ENCODE data around the gene ZBED3. TPM values are rescaled to one million over a fixed set of nuclear protein-coding genes. Genes with fewer than 3 reads are reported as not detected.

The ZBED3 gene
- total RNA-seq, 4 donors from 2014 or later = 0.53 to 1.2 (median 0.94) TPM

DNA sequence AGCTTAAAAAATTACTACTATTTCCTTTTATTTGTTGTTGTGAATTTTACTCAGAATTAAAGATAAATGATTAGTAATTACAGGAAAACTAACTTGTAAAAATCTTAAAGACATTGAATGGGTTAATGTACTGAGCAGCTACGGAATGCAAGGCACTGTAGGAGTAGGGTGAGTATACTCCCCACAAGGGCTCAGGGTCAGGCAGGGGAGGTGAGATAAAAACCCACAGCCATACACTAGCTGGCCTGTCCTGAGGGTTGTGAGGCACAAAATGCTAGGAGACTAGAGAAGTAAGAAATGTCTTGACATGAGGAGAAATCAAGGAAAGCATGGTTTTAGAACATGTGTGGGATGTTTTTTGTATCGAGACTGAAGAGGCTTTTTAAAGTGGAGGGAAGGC lies 13.4 kb downstream of the ZBED3 start:
- Histone ChIP-seq H3K27me3 (no peaks in the 10 kb centered on the region), H3K4me3 (no peak overlapping the region), H3K9me3 (no peaks in the 10 kb centered on the region), H3K36me3 (no peaks in the 10 kb centered on the region), H3K4me1 (peaks cover 3 to 4% of the 10 kb centered on the region in 2 donors), H3K27ac (no peak overlapping the region)
- no peak for ATAC-seq
- TF ChIP-seq, protein P1, sequence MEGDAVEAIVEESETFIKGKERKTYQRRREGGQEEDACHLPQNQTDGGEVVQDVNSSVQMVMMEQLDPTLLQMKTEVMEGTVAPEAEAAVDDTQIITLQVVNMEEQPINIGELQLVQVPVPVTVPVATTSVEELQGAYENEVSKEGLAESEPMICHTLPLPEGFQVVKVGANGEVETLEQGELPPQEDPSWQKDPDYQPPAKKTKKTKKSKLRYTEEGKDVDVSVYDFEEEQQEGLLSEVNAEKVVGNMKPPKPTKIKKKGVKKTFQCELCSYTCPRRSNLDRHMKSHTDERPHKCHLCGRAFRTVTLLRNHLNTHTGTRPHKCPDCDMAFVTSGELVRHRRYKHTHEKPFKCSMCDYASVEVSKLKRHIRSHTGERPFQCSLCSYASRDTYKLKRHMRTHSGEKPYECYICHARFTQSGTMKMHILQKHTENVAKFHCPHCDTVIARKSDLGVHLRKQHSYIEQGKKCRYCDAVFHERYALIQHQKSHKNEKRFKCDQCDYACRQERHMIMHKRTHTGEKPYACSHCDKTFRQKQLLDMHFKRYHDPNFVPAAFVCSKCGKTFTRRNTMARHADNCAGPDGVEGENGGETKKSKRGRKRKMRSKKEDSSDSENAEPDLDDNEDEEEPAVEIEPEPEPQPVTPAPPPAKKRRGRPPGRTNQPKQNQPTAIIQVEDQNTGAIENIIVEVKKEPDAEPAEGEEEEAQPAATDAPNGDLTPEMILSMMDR (IDR thresholded peaks at IDR 0.05 in 4 of 5, conservative IDR thresholded peaks at IDR 0.05 in 1 of 5) = no peak
- no peak for TF ChIP-seq POLR2A (IDR thresholded peaks at IDR 0.05)
- in situ Hi-C loops (cut with MboI; ENCODE audit: low sequenced_read_pairs in 4 of 4) (no loop called here), intact Hi-C loops (cut with DNase I; ENCODE audit: low total_unique reads) (no loop called here)
- no peak for DNase-seq

DNA sequence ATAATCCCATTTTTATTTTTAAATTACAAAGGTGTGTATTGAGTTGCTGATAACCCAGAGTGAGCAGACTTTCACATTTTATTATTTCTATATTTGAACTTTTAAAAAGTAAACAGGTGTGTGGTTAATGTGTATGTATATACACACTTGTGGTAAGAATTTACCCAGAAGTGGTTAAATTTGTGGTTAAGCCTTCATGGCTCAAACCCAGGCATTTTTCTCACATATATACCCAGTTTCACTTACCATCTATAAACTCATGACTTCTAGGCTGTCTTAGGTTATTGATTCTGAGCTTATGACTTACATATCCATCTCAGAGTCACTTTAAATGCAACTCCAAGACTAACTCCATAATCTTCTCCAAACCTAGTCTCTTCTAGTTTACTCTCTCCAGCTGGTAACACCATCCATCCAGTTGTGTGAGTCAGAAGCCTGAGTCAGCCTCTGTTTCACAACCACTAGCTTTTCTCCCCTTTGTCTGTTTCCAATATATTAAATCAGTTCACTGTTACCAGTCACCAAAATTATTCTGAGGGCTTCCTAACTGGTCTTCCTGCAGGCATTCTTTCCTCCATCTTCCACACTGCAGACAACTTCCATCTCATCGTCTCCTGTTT lies 20.2 kb downstream of the ZBED3 start:
- ATAC-seq (peak; percentile 69 to 92), DNase-seq (peak in 1 of 2 donors; percentile 35)
- in situ Hi-C loops (cut with MboI; ENCODE audit: low sequenced_read_pairs in 4 of 4) (no loop called here), intact Hi-C loops (cut with DNase I; ENCODE audit: low total_unique reads) (no loop called here)
- TF ChIP-seq, protein P1 (IDR thresholded peaks at IDR 0.05 in 4 of 5, conservative IDR thresholded peaks at IDR 0.05 in 1 of 5) = no peak
- TF ChIP-seq POLR2A (IDR thresholded peaks at IDR 0.05) = no peak
- peaks cover 0 to 23% of the 10 kb centered on the region in 2 donors for H3K36me3 ChIP-seq
- peaks cover 6 to 9% of the 10 kb centered on the region in 2 donors for H3K4me1 ChIP-seq
- H3K9me3 ChIP-seq = no peaks in the 10 kb centered on the region
- H3K4me3 ChIP-seq = no peak overlapping the region
- H3K27ac ChIP-seq = peak overlapping the region in 1 of 4 donors; percentile 27
- no peaks in the 10 kb centered on the region for H3K27me3 ChIP-seq

DNA sequence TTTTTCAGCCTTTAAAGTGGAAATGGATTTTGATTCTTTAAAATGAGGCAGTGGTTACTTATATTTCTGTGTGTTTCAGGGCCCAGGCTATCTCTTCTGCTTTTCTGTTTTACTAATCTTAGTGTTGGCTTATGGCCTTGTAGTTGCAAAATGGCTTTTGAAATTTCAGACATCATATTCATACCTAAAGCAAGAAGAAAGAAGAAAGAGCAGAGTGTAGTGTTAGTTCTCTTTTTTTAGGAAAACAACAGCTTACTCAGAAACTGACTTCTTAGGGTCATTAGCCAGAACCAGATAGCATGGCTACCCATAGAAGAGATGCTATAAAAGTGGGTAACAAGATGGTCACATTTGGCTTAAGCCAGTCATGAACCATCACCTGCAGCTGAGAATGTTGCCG lies 20.9 kb downstream of the ZBED3 start:
- DNase-seq = no peak
- TF ChIP-seq POLR2A (IDR thresholded peaks at IDR 0.05) = no peak
- TF ChIP-seq, protein P1 (IDR thresholded peaks at IDR 0.05 in 4 of 5, conservative IDR thresholded peaks at IDR 0.05 in 1 of 5) = no peak
- Histone ChIP-seq H3K4me3 (no peak overlapping the region), H3K4me1 (peaks cover 6 to 9% of the 10 kb centered on the region in 2 donors), H3K36me3 (peaks cover 0 to 31% of the 10 kb centered on the region in 2 donors), H3K27ac (peak overlapping the region in 2 of 4 donors; percentile 15 to 37), H3K27me3 (no peaks in the 10 kb centered on the region), H3K9me3 (no peaks in the 10 kb centered on the region)
- intact Hi-C loops (cut with DNase I; ENCODE audit: low total_unique reads) = no loop called here
- no peak for ATAC-seq
- in situ Hi-C loops (cut with MboI; ENCODE audit: low sequenced_read_pairs in 4 of 4) = no loop called here

DNA sequence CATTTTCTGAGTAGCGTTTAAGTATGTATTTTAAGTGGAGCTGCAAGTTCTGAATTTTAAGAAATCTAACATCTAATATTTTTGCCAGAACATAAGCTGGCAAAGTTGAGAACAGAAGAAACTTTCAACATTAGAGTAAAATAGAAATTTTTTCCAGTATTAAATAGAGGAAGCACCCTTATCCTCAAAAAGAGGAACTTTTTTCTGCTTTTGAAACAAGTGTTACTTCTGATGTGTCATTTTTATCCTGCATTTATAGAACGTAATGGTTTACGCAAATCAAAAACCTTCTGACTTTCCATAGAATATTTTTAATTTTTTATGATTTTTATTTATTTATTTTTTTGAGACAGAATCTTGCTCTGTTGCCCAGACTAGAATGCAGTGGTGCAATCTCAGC lies 21.8 kb downstream of the ZBED3 start:
- Histone ChIP-seq H3K36me3 (peaks cover 5 to 38% of the 10 kb centered on the region in 2 donors), H3K4me1 (peaks cover 6 to 9% of the 10 kb centered on the region in 2 donors), H3K27ac (peak overlapping the region in 1 of 4 donors; percentile 15), H3K9me3 (no peaks in the 10 kb centered on the region), H3K4me3 (no peak overlapping the region), H3K27me3 (no peaks in the 10 kb centered on the region)
- intact Hi-C loops (cut with DNase I; ENCODE audit: low total_unique reads) = no loop called here
- DNase-seq = no peak
- no peak for ATAC-seq
- in situ Hi-C loops (cut with MboI; ENCODE audit: low sequenced_read_pairs in 4 of 4) = no loop called here
- TF ChIP-seq, protein P1 (IDR thresholded peaks at IDR 0.05 in 4 of 5, conservative IDR thresholded peaks at IDR 0.05 in 1 of 5) = no peak
- TF ChIP-seq POLR2A (IDR thresholded peaks at IDR 0.05) = no peak

Measured in gastrocnemius medialis (tissue), 4 donors.